ENCODE results near the gene TAF4B. TPM values are rescaled to one million over a fixed set of nuclear protein-coding genes. Genes with fewer than 3 reads are reported as not detected.

Gene TAF4B
- total and polyA plus RNA-seq, 2 donors (not counting 1 experiment from before 2014, with no cell fraction given), result 10.5 to 16.1 TPM

- H3K9me3 Mint-ChIP-seq (ENCODE audit: insufficient read depth), result no peaks in the 10 kb centered on the region
- DNase-seq (peak; percentile 39), ATAC-seq (ENCODE audit: low read depth) (peak; percentile 57)
- TF ChIP-seq CTCF (IDR thresholded peaks at IDR 0.05), result no peak
- TF ChIP-seq EZH2 (IDR thresholded peaks at IDR 0.05; ENCODE audit: borderline replicate concordance, insufficient read depth, low read depth, low read length, poor library complexity, severe bottlenecking), result no peak
- peaks cover 45% of the 10 kb centered on the region for H3K4me1 Mint-ChIP-seq
- CTCF ChIA-PET, result interaction anchor here (0.7 kb wide), 1 partner anchor 279 kb away, joined by 3 read pairs; no protein-coding TSS in a partner anchor
- no peaks in the 10 kb centered on the region for H3K27me3 Mint-ChIP-seq
- peak overlapping the region; percentile 68 for H3K27ac Mint-ChIP-seq
- Histone ChIP-seq H3K36me3 (replicated peaks in 1 of 2; ENCODE audit: control extremely low read depth in 1 of 2, control insufficient read depth in 1 of 2, extremely low read depth in 1 of 2, insufficient read depth in 2 of 2, low read length in 1 of 2) (no peaks in the 10 kb centered on the region), H3K9me3 (ENCODE audit: control extremely low read depth in 1 of 3, control insufficient read depth in 2 of 3, insufficient read depth in 1 of 3, low read length in 2 of 3) (no peaks in the 10 kb centered on the region), H3K27ac (ENCODE audit: low read length in 2 of 2) (peak overlapping the region in 1 of 2 donors; percentile 36), H3K4me2 (replicated peaks; ENCODE audit: low read depth, low read length, poor library complexity, severe bottlenecking) (peak overlapping the region; percentile 46), H3K4me1 (ENCODE audit: control insufficient read depth in 2 of 2, insufficient read depth in 2 of 2, low read length in 2 of 2) (peaks cover 10 to 15% of the 10 kb centered on the region in 2 donors), H3K27me3 (replicated peaks in 1 of 4; ENCODE audit: control extremely low read depth in 1 of 4, control insufficient read depth in 3 of 4, insufficient read depth in 4 of 4, low read length in 3 of 4) (no peaks in the 10 kb centered on the region), H3K9ac (ENCODE audit: low read length) (peak overlapping the region; percentile 43), H3K4me3 (ENCODE audit: control extremely low read depth in 1 of 5, extremely low read depth in 1 of 5, insufficient read depth in 1 of 5, low read depth in 2 of 5, low read length in 4 of 5) (no peak overlapping the region), H3K79me2 (ENCODE audit: control insufficient read depth, insufficient read depth, low read length) (peaks cover 61% of the 10 kb centered on the region), H4K20me1 (ENCODE audit: control insufficient read depth, insufficient read depth, low read length, poor library complexity, severe bottlenecking) (peaks cover 2% of the 10 kb centered on the region), H2AFZ (ENCODE audit: insufficient read depth, low read depth, low read length, poor library complexity, severe bottlenecking) (no peak overlapping the region)
- WGBS (ENCODE audit: insufficient coverage), result 81% methylated on average over 12 of the region's 14 CpGs
- POLR2A ChIA-PET, result no interaction called here
- intact Hi-C loops (cut with micrococcal nuclease), result loop anchor here (2.0 kb wide), 1 partner anchor 65 kb away; no protein-coding TSS in a partner anchor
- H3K4me3 Mint-ChIP-seq, result peak overlapping the region; percentile 68
These were observed 29.7 kb downstream of the TAF4B start for GRCh38 chr18:26255695-26256622.

- H3K9ac ChIP-seq (ENCODE audit: low read length), result no peak overlapping the region
These were observed 32.5 kb downstream of the TAF4B start for GRCh38 chr18:26258711-26259110.

More at GRCh38 chr18:26258711-26259110, 32.5 kb downstream of the TAF4B start:
- H3K27me3 Mint-ChIP-seq, result no peaks in the 10 kb centered on the region
- intact Hi-C loops (cut with micrococcal nuclease), result no loop called here
- no peaks in the 10 kb centered on the region for H3K9me3 Mint-ChIP-seq (ENCODE audit: insufficient read depth)
- Histone ChIP-seq H3K79me2 (ENCODE audit: control insufficient read depth, insufficient read depth, low read length) (peaks cover 71% of the 10 kb centered on the region), H3K36me3 (replicated peaks in 1 of 2; ENCODE audit: control extremely low read depth in 1 of 2, control insufficient read depth in 1 of 2, extremely low read depth in 1 of 2, insufficient read depth in 2 of 2, low read length in 1 of 2) (no peaks in the 10 kb centered on the region), H4K20me1 (ENCODE audit: control insufficient read depth, insufficient read depth, low read length, poor library complexity, severe bottlenecking) (peaks cover 21% of the 10 kb centered on the region), H3K27ac (ENCODE audit: low read length in 2 of 2) (no peak overlapping the region), H2AFZ (ENCODE audit: insufficient read depth, low read depth, low read length, poor library complexity, severe bottlenecking) (no peak overlapping the region), H3K9me3 (ENCODE audit: control extremely low read depth in 1 of 3, control insufficient read depth in 2 of 3, insufficient read depth in 1 of 3, low read length in 2 of 3) (peaks cover 1 to 5% (median 2%) of the 10 kb centered on the region in 3 donors), H3K4me2 (replicated peaks; ENCODE audit: low read depth, low read length, poor library complexity, severe bottlenecking) (no peak overlapping the region), H3K4me3 (ENCODE audit: control extremely low read depth in 1 of 5, extremely low read depth in 1 of 5, insufficient read depth in 1 of 5, low read depth in 2 of 5, low read length in 4 of 5) (no peak overlapping the region), H3K4me1 (ENCODE audit: control insufficient read depth in 2 of 2, insufficient read depth in 2 of 2, low read length in 2 of 2) (peaks cover 10 to 16% of the 10 kb centered on the region in 2 donors), H3K27me3 (replicated peaks in 1 of 4; ENCODE audit: control extremely low read depth in 1 of 4, control insufficient read depth in 3 of 4, insufficient read depth in 4 of 4, low read length in 3 of 4) (no peaks in the 10 kb centered on the region)
- ATAC-seq (ENCODE audit: low read depth) (no peak), DNase-seq (no peak)
- TF ChIP-seq EZH2 (IDR thresholded peaks at IDR 0.05; ENCODE audit: borderline replicate concordance, insufficient read depth, low read depth, low read length, poor library complexity, severe bottlenecking) (no peak), CTCF (IDR thresholded peaks at IDR 0.05) (no peak)
- no peak overlapping the region for H3K4me3 Mint-ChIP-seq
- ChIA-PET CTCF (interaction anchor here (0.6 to 1.0 kb wide), 2 partner anchors 167 to 220 kb away, joined by 3 to 4 read pairs; no protein-coding TSS in a partner anchor), POLR2A (no interaction called here)
- no CpG with 5 or more reads among the region's 3 CpGs for WGBS (ENCODE audit: insufficient coverage)
- H3K4me1 Mint-ChIP-seq, result peaks cover 34% of the 10 kb centered on the region
- no peak overlapping the region for H3K27ac Mint-ChIP-seq
